Adrenal gland (tissue), 5 donors: ENCODE results near the gene SERPINF2.

Experiments used
- POLR2A ChIP-seq, 2 donors: fragments of 450-650 bp; IDR thresholded peaks; one replicate each; pipeline ENCODE4 v1.6.1; 2017; ENCODE audit warnings: antibody characterized with exemption in 2 of 2, mild to moderate bottlenecking in 2 of 2, moderate library complexity in 1 of 2
- TF ChIP-seq, protein P1 (sequence below), 6 experiments: fragments of 450-650 bp in 4 of 6; fragments of 200-600 bp in 2 of 6; sonication (generic) in 1 of 6; IDR thresholded peaks; 1 replicate in 5 of 6; 2 replicates in 1 of 6; pipeline versions ENCODE4 v1.5.1 to v1.8.0; 2016 to 2021; ENCODE audit warnings: antibody characterized with exemption in 6 of 6, mild to moderate bottlenecking in 2 of 6, moderate library complexity in 1 of 6
- donor health status: DM: no; HTN: no; CAD: no.

- TF ChIP-seq, protein P1, sequence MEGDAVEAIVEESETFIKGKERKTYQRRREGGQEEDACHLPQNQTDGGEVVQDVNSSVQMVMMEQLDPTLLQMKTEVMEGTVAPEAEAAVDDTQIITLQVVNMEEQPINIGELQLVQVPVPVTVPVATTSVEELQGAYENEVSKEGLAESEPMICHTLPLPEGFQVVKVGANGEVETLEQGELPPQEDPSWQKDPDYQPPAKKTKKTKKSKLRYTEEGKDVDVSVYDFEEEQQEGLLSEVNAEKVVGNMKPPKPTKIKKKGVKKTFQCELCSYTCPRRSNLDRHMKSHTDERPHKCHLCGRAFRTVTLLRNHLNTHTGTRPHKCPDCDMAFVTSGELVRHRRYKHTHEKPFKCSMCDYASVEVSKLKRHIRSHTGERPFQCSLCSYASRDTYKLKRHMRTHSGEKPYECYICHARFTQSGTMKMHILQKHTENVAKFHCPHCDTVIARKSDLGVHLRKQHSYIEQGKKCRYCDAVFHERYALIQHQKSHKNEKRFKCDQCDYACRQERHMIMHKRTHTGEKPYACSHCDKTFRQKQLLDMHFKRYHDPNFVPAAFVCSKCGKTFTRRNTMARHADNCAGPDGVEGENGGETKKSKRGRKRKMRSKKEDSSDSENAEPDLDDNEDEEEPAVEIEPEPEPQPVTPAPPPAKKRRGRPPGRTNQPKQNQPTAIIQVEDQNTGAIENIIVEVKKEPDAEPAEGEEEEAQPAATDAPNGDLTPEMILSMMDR (IDR thresholded peaks at IDR 0.05) = no peak
- peak; percentile 84 to 90 for TF ChIP-seq POLR2A (IDR thresholded peaks at IDR 0.05)
Measured at GRCh38 chr17:1714980-1715802, 27.5 kb upstream of the SERPINF2 start.
